ENCODE measurements around the gene COPS6.

COPS6 gene

DNA sequence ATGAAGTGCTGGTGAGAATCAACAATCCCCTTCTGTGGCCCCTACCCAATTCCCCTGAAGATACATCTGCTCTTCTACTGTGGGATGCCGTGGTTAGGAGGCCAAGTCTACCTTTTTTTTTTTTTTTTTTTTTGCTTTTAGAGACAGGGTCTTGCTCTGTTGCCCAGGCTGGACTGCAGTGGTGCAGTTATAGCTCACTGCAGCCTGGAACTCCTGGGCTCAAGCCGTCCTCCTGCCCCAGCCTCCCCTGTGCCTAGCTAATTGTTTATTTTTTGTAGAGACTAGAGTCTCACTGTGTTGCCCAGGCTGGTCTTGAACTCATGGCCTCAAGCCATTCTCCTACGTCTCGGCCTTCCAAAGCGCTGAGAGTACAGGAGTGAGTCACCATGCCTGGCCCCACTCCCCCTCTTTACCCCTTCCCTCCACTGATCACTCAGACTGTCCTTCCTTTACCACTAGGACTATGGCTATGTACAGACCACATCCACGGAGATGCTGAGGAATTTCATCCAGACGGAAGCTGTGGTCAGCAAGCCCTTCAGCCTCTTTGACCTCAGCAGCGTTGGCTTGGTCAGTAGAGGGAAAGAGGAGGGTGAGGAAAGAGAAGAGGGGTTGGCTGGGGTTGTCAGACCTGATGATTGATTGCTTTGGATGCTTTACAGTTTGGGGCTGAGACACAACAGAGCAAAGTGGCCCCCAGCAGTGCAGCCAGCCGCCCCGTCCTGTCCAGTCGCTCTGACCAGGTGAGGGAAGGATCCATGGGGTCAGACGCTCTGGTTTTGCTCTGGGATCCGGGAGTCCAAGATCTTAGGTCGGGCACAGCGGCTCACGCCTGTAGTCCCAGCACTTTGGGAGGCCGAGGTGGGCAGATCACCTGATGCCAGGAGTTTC lies 14.4 kb downstream of the COPS6 start:
- DNase-seq: no peak

DNA sequence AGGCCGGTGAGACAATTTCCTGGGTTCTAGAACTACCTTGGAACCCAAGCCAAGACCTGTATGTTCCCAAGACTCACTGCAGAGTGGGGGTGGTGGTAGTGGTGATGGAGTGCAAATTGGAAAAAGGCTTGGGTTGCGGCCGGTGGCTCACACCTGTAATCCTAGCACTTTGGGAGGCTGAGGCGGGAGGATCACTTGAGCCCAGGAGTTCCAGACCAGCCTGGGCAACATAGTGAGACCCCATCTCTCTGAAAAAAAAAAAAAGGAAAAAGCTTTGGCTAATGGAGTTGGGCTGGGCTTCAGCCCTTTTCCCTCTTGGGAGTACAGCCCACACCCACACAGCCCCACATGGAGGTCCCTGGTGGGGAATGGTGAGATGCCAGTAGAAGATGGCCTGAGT lies 16.8 kb downstream of the COPS6 start:
- DNase-seq: no peak

DNA sequence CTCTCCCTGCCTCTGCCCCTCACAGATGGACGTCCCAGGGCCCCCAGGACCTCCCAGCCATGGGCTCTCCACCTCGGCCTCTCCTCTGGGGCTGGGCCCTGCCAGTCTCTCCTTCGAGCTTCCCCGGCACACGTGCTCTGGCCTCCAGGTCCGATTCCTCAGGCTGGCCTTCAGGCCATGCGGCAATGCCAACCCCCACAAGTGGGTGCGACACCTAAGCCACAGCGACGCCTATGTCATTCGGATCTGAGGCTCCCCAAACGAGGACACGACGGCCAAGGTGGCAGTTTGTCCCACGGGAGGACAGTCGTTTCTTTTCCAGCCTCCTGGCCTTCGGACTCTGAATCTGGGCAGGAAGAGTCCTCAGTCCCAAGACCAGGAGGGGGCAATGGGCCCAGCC lies 17.9 kb downstream of the COPS6 start:
- no peak for DNase-seq

DNA sequence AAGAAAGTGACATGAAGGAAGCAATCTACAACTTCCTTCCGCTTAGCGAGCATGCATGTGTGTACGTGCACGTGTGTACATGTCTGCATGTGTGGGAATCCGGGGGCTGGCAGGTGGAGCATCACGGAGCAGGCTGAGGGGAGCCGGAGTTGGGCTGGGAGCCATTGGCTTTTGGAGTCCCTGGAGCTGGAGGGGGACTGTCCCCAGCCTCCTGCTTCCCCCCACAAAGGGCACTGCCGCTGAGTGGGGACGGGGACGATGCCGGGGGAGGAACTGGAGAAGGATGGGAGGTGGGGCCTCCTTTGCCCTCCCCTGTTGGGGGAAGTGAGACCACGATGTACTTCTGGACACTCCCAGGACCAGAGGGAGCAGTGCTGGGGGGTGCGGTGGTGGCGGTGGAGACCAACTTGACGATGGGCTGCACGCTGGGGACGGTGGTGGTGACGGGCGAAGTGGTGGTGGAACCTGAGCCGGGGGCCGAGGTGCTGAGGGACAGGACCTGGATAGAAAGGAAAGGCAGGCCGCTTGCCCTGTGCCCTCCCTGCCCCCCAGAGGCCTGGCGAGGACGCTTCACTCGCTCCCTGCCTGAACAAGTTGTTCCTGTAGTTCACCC lies 18.5 kb downstream of the COPS6 start:
- DNase-seq: no peak

DNA sequence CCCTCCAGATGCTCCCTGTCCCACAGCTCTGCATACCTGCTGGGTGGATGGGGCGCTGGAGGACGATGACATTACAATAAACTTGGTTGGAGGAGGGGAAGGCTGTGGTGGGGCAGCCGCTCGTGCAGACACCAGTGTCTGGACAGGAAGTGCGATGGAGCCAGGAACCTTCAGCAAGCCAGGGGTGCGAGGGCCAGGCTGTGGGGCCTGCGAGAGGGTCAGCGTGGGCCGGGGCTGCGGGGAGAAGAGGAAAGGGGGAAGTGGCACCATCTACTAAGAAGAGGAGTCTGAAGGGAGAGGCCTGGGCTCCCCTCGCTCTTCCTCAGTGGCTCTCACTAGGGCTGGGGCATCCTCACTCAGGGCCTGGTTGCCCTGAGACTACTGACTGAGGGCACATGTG lies 19.1 kb downstream of the COPS6 start:
- no peak for DNase-seq

DNA sequence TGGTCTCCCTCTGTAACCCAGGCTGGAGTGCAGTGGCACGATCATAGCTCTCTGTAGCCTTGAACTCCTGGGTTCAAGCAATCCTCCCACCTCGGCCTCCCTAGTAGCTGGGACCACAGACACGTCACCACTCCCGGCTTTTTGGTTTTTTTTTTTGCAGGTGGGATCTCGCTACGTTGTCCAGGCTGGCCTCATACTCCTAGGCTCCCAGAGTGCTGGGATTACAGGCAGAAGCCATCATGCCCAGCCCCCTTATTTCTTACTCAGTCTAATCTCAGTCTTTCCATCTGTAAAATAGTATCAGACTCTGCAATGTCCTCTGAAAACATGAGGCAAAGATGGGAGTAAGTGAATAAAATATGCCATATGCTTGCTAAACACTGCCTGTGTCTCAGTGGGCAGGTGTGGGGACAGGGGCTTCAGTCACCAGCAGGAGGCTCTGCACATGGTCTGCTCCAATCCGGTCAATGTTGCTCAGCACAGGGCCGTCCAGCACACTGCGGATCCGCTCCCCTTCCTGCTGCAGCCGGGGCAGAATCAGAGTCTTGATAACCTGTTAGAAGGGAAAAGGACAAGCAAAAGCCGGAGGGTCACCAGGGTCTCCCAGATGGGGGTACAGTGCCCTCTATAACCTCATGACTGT lies 20.9 kb downstream of the COPS6 start:
- no peak for DNase-seq

DNA sequence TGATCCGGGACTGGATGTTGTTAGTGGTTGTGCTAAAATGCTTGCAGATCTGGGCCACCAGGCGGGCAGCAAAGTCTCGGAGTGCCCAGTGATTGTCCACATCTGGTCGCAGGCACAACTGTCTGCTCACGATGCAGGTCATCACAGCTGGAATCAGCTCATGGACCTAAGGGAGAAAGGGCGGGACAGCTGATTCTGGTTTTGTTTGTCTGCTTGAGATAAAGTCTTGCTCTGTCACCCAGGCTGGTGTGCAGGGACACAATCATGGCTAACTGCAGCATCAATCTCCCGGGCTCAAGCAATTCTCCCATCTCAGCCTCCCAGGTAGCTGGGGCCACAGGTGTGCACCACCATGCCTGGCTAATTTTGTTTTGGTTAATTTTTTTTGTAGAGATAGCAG lies 22.4 kb downstream of the COPS6 start:
- no peak for DNase-seq

DNA sequence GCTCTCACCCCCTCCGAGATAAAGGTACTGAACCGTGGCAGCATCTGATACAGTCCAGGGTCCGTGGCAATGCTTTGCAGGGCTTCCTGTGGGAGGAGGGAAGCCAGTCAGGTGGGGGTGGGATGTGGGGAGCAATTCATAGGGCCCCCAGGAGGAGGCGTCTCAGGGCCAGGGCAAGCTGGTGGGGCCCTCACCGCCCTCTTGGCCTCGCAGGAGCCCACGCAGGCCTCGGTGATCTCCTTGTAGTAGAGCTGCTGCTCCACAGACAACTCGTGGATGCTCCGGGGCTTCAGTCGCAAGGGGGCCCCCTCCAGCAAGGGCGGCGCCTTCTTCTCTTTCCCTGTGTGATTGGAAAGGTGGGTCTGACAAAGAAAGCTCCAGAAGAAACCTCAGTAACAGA lies 23.1 kb downstream of the COPS6 start:
- no peak for DNase-seq

DNA sequence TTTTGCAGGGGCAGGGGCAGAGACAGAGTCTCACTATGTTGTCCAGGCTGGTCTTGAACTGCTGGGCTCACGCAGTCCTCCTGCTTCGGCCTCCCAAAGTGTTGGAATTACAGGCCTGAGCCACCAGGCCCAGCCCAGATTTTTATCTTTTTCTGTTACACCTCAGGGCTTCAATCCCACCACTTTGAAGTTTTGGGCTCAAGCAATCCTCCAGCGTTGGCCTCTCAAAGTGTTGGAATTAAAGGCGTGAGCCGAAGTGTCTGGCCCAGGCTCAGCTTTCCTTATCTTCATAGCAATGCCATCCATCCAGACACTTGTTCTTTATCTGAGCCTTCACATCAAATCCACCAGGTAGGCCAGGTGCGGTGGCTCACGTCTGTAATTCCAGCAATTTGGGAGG lies 26.3 kb downstream of the COPS6 start:
- DNase-seq: no peak

DNA sequence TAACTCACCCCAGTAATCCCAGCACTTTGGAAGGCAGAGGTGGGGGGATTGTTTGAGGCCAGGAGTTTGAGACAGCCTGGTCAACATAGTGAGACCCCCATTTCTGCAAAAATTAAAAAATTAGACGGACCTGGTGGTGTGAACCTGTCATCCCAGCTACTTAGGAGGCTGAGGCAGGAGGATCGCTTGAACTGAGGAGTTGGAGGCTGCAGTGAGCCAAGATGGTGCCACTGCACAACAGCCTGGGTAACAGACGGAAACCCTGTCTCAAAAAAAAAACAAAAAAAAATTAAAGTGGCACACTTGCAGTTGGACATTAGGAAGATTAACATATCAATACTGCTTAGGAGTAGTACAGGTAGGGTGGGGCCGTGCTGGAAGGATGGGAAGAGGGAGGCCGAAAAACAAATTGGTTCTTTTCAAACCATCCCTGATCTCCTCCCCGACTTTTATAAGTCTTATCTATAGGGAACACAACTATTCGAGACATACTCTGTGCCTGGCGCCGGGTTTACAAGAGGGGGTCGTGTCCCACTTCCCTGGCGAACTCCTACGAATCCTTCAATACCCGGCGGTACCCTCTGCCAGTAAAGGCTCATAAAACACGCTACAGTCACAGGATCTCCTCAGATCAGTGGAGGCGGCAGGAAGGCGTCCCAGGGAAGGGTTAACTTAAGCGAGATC lies 29.8 kb downstream of the COPS6 start:
- DNase-seq: no peak

DNA sequence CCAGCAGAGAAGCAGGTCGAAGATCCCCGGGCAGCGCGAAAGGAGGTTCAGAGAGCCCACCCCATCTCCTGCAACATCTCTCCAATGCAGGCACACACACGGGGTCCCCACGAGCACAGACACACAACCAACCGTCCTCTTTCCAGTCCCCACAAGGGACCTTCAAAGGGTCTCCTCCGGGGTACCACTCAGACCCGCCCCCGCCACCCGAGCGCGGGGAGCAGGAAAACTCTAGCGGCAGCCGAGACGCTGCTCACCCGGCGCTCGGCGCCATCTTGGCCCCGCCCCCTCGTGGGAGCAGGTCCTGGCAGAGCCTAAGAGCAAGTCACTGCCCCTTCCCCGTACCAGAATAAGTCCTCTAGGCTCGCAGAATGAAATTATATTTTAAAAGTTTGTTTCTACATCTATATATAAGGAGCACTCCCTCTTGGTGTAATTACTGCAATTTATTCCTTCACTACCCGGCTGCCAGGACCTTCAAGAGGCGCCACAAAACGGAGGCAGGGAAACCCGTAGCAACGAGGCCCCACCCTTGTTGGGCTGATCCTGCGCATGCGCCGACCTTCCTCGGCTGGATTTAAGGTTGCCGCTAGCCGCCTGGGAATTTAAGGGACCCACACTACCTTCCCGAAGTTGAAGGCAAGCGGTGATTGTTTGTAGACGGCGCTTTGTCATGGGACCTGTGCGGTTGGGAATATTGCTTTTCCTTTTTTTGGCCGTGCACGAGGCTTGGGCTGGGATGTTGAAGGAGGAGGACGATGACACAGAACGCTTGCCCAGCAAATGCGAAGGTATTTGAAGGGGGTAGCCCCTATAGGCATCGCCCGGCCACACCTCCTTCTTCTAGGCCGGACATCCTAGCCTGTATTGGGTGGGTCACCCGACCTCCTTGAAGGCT lies 30.6 kb downstream of the COPS6 start, which contains the start of the genes CNPY4 and TAF6:
Gene CNPY4 (plus strand): TSS at position 563 of the 898 bp plus-strand sequence. CDS start 111 bp downstream, at position 674.
Gene TAF6 (minus strand): TSS at position 287 of the 898 bp plus-strand sequence. CDS start 5,149 bp downstream, outside the sequence.
- DNase-seq: peak; percentile 97

DNA sequence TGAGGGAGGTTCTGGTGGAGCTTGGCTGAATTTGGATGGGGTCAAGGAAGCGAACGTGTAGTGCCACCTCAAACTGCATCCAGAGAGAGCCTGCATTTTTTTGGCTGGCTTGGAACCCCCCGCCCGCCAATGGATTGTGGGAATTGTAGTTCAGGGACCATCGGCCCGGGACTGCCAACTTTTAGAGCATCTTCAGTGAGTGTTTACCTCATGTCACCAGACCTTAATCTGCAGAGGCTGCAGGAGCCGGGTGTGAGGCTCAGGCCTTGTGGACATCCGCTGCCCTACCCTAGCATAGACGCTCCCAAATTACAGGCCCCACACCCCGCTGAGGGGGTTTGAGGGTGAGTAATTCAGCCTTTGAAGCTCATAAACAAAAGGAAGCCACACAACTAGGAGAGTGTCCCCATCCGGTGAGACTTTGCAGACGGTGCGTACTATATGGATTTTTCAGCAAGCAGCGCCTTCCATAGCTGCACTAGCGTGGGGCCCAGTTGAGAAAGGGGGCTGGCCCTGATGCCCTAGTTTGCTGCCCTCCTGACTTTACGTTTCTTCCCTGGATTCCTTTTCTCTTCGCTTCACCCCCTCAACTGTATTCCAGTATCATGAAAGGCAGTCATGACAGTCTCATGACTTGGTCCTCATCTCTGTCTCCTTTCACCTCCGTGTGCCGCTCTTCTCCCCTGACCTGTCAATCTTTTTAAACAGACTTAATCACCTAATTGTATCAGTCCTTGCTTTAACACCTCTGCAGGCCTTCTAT lies 31.4 kb downstream of the COPS6 start:
- DNase-seq: peak; percentile 78

DNA sequence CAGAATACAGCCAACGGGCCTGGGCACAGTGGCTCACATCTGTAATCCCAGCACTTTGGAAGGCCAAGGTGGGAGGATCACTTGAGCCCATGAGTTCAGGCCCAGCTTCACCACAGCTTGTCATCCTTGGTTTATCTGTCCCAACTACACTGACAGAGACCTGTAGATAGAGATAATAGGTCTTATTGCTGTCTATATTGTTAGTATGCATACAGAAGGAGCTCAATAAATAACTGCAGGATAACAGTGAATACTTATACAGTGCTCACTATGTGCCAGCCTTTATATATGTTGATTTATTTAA lies 31.9 kb downstream of the COPS6 start:
- DNase-seq: no peak

DNA sequence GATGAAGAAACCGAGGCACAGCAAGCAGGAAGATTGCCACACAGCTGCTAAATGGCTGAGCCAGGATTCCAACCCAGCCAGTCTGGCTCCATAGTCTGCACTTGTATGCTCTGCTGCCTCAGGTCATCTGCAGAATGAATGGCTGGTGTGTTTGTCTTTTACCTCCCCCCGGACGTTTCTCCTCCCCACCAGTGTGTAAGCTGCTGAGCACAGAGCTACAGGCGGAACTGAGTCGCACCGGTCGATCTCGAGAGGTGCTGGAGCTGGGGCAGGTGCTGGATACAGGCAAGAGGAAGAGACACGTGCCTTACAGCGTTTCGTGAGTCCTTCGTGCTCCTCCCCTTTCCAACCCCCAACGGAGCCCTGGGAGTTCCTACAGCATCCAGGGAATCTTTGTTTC lies 33.3 kb downstream of the COPS6 start:
- no peak for DNase-seq

DNA sequence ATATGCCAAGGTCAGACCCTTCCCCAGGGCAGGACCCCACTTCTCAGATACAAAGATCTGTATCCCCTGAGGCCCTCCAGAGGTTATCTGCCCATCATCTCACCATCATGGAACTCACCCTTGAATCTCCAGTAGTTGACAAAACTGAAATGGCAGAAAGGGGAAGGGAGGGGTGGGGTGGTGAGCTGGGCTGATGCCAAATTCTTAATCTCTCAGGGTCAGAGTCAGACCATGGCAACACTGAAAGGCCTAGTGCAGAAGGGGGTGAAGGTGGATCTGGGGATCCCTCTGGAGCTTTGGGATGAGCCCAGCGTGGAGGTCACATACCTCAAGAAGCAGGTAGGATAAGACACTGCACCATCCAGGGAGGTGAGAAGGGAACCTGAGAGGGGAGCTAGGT lies 33.8 kb downstream of the COPS6 start:
- DNase-seq: no peak

DNA sequence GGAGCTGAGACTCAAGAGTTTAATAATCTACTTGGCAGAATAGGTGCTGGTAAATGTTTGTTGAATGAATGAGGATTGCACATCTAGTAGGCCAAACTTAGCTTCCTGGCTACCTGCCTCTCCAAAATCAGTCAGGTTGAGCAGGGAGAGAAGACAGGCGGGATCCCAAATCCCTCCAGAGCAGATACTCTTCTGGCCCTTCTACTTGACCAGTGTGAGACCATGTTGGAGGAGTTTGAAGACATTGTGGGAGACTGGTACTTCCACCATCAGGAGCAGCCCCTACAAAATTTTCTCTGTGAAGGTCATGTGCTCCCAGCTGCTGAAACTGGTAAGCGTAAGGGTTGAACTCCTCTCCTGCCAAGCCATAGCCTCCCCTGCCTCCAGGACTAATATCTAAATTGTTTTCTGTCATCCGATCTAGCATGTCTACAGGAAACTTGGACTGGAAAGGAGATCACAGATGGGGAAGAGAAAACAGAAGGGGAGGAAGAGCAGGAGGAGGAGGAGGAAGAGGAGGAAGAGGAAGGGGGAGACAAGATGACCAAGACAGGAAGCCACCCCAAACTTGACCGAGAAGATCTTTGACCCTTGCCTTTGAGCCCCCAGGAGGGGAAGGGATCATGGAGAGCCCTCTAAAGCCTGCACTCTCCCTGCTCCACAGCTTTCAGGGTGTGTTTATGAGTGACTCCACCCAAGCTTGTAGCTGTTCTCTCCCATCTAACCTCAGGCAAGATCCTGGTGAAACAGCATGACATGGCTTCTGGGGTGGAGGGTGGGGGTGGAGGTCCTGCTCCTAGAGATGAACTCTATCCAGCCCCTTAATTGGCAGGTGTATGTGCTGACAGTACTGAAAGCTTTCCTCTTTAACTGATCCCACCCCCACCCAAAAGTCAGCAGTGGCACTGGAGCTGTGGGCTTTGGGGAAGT lies 35.8 kb downstream of the COPS6 start:
- no peak for DNase-seq

DNA sequence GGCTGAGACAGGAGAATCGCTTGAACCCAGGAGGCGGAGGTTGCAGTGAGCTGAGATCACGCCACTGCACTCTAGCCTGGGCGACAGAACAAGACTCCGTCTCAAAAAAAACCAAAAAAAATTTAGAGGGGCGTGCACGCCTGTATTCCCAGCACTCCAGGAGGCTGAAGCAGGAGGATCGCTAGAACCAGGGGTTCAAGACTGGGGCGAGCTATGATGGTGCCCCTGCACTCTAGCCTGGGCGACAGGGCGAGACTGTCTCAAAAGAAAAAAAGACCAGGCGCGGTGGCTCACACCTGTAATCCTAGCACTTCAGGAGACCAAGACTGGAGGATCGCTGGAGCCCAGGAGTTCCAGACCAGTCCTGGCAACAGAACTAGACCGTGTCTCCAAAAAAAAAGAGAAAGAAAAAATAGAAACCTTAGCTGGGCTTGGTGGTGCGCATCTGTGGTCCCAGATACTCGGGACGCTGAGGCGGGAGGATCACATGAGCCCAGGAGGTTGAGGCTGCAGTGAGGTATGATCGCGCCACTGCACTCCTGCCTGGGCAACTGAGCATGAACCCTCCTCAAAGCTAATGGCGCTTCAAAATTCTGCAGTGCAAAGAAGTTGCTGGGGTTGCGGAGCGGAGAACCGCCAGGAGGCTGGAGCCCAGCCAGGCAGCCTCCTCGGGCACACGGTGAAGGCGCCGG lies 37.6 kb downstream of the COPS6 start:
- DNase-seq: no peak

DNA sequence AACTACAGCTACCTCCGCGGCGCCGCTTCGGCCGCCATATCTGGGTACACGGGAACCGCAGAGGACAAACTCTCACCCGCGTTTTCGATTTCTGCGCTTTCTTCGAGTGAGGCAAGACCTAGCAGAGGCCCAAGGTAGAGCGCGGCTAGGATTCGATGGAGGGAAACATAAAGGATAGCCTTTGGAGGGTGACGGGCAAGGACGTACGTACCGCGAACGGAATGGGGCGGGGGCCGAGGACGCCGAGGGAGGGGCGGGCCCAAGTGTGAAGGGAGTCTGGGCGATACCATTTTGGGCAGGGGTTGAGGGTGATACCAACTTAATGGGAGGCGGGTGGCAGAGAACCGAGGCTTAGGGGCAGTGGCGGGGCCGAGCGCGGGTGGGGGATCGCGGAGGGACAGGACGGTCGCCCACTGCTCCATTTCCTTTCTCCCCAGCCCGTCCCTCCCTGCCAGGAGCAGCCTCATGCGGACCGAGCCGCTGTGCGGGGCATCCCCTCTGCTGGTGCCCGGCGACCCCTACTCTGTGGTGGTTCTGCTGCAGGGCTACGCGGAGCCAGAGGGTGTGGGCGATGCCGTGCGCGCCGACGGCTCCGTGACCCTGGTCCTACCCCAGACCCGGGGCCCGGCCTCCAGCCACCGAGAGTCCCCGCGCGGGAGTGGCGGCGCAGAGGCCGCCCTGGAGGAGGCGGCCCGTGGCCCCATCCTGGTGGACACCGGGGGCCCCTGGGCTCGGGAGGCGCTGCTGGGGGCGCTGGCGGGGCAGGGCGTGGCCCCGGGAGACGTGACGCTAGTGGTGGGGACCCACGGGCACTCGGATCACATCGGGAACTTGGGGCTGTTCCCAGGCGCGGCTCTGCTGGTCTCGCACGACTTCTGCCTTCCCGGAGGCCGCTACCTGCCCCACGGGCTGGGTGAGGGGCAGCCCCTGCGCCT lies 38.4 kb downstream of the COPS6 start, which contains the start of gene MBLAC1:
Gene MBLAC1 (plus strand): TSS at position 37 of the 935 bp plus-strand sequence. CDS start 429 bp downstream, at position 466.
- DNase-seq: peak; percentile 93

Measured in stimulated activated CD4-positive, alpha-beta T cell treated with anti-CD3 and anti-CD28 coated beads, Interleukin-15, amount 100 ng/mL, for 24 hours (primary cell).